GM03348 (cell line): Measurements from ENCODE around the gene UVRAG.
"Not testable (repeated sequence)": the region's sequence is repeated elsewhere in the genome, so short reads cannot be mapped to it uniquely, and the experiment has no call there.

Experiments
- DNase-seq: peaks from one replicate; pipeline ENCODE4 v3.0.0; 2012; ENCODE audit warnings: low spot score

Gene UVRAG

DNA sequence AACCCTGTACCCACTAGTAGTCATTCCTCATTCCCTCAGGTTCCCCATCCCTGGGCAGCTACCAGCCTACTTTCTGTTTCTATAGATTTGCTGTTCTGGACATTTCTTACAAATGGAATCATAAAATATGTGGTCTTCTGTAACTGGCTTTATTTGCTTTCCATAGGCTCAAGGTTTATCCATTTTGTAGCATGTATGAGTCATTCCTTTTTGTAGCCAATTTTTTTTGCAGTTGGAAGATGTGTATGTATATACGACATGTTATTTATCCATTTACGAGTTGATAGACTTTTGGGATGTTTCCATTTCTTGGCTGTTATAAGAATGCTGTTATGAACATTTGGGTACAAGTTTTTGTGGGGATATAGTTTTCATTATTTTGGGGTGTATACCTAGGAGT is 260.7 kb downstream of the UVRAG start:
- no peak for DNase-seq

DNA sequence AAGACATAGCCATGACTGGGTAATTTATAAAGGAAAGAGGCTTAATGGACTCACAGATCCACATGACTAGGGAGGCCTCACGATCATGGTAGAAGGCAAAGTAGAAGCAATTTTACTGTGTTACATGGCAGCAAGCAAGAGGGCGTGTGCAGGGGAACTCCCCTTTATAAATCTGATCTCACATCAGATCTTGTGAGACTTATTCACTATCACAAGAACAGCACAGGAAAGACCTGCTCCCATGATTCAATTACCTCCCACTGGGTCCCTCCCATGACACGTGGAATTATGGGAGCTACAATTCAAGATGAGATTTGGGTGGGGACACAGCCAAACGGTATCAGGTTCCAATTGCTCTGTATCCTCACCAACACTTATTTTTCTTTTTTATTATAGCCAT is 261.2 kb downstream of the UVRAG start:
- DNase-seq, result not testable (repeated sequence)

GRCh38 chr11:76076749-76077148 is 261.7 kb downstream of the UVRAG start:
- DNase-seq, result no peak

DNA sequence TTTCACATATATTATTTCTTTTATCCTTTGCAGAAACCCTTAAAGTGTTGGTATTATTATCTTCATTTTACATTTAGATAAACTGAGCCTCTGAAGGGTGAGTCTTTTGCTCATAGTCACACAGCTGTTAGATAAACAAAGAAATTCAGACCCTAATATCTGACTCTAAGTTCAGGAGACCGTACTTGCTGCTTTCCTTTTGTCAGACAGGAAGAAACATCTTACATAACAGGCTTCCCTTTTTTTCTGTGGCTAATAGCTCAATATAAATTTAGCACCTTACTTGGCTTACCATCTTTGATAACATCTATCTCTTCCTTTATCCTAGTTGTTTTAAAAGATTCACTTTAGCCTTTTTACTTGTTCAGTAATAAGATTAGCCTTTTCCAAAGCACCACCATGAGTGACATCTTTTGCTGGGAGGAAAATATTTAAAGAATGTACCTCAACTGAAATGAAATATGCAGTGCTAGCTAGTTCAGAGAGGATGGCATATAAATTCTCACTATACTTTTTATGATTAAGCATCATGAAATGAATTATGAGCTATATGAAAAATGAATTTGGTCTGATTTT is 262.7 kb downstream of the UVRAG start:
- DNase-seq, result peak; percentile 48

- not testable (repeated sequence) for DNase-seq
Measured at GRCh38 chr11:76081084-76081483, 266.1 kb downstream of the UVRAG start.

DNA sequence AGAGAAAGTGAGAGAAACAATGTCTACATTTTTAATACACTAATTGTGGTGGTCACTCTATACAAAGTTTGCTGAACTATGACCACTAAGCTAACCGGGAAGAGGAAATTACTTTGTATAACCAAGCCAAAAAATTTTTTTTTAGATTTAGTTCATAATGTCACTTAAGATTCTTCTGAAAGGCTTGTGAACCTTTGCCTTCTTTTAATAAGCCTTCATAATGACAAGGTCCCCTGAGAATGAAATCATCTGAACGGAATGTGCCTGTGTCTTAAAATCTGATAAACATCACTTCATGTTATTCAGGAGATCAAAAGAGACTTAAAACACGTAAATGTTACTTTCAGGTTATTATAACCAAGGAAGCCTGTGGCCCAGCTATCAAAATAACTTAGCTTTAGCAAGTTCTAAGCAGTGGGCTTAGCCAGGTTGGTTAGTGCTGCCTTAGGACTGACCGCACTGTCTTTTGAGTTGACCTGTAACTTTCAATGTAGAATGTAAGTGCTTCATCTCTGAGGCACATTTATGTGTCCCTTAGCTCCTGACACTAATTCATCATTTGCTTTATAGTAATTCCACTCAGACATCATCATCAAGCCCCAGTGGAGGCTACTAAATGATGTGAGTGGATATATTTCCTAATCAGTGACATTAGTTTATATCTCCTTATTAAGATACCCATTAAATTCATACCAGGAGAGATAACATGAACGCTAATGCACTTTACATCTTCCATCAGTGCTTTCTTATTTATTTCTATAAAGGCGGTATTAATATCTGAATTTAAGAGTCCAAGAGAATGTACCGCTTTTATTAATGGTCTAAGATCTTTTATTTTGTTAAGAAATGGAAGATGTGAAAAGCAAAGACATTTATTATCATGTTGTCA is 268.8 kb downstream of the UVRAG start:
- DNase-seq, result no peak

- DNase-seq, result no peak
Measured at GRCh38 chr11:76085270-76085669, 270.3 kb downstream of the UVRAG start.

DNA sequence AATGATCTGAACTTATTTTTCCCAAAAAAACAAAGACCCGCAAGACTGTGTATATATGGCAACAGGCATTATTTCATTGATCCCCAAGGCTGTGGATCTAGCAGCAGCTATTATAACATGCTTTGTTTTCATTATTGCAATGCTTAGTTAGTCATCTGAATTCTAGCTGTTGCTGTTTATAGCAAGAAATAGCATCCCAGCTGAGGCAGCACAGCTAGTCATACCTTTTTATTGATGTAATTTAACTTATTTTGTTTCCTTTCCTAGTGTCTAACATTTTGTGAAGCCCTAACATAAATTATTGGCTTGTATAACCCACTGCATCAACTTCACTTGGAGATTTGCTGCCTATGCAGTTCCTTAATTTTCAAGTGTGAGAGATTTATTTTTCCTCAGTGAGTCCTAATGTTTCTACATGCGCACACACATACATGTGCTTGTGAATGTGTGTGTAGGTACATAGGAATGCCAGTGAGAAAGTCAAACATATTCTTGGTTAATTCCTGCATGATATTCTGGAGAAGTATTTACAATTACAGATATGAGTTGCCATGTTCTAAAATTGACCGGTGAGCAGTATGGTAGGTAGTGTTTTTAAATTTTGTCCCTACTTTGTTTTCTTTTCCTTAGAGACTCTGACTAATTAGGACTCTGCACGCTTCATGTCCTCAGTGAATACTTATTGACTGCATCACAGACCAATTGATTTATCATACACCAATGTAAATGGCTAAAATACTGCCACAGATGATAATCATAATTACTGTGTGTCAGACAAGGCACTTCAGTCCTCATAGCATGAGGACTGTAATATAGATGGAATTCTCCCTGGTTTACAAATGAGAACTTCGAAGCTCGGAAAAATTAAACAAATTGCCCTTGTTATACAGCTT is 272.0 kb downstream of the UVRAG start:
- DNase-seq, result peak; percentile 57

GRCh38 chr11:76087749-76088148 is 272.7 kb downstream of the UVRAG start:
- DNase-seq, result no peak

DNA sequence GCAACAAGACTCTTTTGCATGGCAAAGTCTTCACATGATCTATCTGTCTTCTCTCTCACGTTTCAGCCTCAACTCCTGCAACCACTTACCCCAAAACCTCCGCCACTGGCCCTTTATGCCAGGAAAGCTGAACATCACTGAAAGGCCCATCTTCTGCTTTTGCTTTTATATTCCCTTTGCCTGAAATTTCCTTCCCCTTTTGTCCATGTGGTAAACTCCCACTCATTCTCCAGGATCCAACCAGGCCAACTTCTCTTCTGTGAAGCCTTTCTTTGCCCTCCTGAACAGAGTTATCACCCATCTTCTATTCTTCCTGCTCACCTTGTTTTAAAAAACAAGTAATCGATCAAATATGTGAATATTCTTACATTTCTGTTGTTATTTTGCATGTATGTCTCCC is 273.5 kb downstream of the UVRAG start:
- DNase-seq, result no peak

GRCh38 chr11:76090174-76090573 is 275.2 kb downstream of the UVRAG start:
- no peak for DNase-seq

- DNase-seq, result no peak
Measured at GRCh38 chr11:76090821-76091220, 275.8 kb downstream of the UVRAG start.

DNA sequence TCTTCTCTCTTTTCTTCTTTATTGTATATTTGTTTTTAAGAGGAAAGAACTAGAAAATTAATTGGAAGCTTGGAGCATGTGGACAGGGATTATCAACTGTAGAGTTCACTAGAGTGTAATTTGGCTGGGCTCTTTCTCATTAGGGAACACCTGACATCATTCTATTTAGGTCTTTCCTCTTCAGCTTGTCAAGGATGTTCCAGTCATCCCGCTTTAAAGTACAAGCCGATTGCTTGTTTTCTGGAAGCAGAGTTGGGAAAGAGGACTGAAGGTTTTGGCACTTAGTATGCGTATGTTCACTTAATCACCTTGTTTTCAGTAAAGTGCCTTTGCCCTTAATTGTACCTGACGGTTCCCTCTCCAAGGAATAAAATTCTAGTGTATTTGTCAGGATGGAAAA is 279.7 kb downstream of the UVRAG start:
- no peak for DNase-seq

DNA sequence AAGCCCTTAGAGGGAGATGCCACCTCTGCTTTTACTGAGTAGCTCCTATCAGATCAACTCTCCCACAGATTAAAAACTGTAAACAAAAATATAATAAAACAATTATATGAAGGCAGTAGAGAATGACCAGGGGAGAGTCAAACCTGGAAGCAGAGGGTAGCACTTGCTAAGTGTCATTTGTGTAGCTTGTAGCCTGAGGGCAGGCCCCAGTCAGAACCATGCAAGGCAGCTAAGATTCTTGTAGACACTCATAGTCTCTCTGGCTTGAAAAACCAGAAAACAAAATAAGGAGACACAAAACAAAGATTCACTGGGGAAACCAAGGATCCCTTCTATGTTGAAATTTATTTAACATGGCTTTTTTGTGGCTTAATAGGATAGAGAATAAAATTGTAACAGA is 280.9 kb downstream of the UVRAG start:
- no peak for DNase-seq

- no peak for DNase-seq
Measured at GRCh38 chr11:76096552-76096951, 281.5 kb downstream of the UVRAG start.

DNA sequence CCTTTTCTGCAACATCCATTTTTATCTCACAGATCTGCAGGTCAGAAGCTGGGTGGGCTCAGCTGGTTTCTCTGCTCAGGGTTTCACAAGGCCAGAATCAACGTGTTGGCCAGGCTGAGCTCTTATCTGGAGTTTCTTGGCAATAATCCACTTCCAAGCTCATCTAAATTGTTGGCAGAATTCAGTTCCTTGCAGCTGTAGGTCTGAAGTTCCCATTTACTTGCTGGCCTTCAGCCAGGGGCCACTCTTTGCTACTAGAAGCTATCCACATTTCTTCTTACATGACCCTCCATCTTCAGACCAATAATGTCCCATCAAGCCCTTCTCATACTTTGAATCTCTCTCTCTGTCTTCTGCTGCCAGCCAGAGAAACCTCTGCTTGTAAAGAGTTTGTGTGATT is 287.8 kb downstream of the UVRAG start:
- no peak for DNase-seq

GRCh38 chr11:76103460-76103859 is 288.4 kb downstream of the UVRAG start:
- no peak for DNase-seq

- DNase-seq, result no peak
Measured at GRCh38 chr11:76104285-76104684, 289.3 kb downstream of the UVRAG start.

DNA sequence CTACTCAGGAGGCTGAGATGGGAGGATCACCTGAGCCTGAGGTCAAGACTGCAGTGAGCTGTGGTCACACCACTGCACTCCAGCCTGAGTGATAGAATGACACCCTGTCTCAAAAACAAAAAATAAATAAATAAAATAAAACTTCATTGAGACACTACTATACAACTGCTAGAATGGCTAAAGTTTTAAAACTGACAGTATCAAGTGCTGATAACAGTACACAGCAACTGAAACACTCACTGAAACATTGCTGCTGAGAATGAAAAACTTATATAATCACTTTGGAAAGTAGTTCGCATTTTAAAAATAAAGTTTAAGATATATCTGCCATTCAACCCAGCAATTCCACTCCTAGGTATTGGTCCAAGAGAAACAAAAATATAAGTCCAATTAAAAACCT is 290.6 kb downstream of the UVRAG start:
- DNase-seq, result no peak

DNA sequence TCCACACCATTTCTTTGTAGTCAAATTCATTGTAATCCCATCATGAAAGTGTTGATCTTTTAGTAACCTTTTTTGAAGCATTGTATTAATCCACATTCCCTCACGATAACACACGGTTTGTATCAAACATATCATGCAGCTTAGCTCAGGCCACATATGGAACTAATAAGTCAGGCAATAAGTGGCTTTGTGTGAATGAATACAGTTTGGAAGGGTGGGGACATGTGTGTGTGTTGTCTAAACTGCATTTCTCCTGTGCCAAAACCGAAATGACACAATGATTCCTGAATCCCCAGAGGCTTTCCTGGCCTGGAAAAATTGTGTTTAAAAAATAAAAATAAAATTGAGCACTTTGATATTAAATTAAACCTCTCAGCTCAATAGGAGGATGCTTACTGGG is 293.0 kb downstream of the UVRAG start:
- DNase-seq, result peak; percentile 29

DNA sequence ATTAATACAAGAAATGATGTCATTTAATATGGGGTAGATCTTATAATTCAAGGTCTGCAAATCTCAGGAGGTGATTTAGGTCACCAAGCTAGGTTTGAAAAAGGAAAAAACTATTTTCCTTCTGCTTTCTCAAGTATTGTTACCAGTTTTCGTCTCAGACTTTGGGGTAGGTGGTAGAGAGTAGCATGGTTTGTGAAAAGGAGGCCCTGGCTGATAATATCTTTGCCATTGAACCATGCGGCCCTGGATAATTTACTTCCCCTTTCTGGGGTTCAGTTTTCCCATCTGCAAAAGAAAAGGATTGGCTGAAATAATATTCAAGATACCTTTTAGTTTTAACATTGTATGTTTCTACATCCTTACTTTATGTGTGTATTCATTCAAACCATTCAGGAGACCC is 299.2 kb downstream of the UVRAG start:
- no peak for DNase-seq

DNA sequence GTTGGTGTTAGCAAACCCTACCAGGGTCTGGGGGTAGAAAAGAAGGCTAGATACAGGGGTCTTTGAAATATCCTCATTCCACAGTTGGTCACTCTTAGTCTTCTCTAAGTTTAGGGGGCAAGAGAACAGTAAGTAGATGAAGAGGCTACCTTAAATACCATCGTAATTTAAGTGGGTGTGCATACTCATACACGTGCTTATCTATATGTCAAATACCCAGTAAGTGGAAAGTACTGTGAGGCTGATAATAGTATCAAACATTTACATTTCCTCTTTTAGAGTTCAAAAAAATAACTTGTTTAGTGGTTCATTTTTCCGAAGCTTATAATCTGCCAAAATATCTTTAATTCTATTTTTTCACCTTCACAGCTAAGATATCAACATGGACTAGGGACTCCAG is 300.5 kb downstream of the UVRAG start:
- no peak for DNase-seq

- no peak for DNase-seq
Measured at GRCh38 chr11:76119032-76119431, 304.0 kb downstream of the UVRAG start.
